Measurements from ENCODE around the gene OR1L1.

DNA sequence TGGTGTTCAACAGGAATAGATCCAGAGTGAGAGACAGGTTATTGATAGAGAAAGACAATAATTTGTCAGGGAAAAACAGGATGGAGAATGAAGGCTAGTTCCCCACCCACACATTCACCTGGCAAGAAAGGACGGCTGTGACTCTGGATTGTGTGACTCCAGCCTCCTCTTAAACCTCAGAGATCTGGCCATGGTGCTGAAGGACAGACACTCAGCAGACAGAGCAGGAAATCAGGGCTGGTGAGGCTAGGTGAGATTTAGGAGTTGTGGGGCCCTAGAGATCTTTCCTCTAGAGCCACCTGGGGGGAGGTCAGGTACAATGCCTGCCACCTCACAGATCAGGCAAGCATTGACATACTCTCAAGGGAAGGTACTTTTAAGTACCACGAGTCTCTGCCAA is 19.3 kb upstream of the OR1L1 start:
- TF ChIP-seq SUZ12 (IDR thresholded peaks at IDR 0.05; ENCODE audit: extremely low read depth, insufficient read depth, insufficient read length) (no peak), ZNF274 (IDR thresholded peaks at IDR 0.05; ENCODE audit: low read depth, low read length) (no peak), YY1 (IDR thresholded peaks at IDR 0.05; ENCODE audit: insufficient read depth, insufficient read length) (no peak)
